GM12872 (cell line): ENCODE data around the gene PTPN2.

Source experiments
- TF ChIP-seq, protein P1 (sequence below): IDR thresholded peaks from 3 replicates; pipeline ENCODE4 v1.5.1; 2011; ENCODE audit warnings: low read depth, mild to moderate bottlenecking, low read length, moderate library complexity; ENCODE audit not compliant: insufficient read depth

PTPN2 gene

GRCh38 chr18:12924616-12925015 is 40.6 kb upstream of the PTPN2 start:
- TF ChIP-seq, protein P1, sequence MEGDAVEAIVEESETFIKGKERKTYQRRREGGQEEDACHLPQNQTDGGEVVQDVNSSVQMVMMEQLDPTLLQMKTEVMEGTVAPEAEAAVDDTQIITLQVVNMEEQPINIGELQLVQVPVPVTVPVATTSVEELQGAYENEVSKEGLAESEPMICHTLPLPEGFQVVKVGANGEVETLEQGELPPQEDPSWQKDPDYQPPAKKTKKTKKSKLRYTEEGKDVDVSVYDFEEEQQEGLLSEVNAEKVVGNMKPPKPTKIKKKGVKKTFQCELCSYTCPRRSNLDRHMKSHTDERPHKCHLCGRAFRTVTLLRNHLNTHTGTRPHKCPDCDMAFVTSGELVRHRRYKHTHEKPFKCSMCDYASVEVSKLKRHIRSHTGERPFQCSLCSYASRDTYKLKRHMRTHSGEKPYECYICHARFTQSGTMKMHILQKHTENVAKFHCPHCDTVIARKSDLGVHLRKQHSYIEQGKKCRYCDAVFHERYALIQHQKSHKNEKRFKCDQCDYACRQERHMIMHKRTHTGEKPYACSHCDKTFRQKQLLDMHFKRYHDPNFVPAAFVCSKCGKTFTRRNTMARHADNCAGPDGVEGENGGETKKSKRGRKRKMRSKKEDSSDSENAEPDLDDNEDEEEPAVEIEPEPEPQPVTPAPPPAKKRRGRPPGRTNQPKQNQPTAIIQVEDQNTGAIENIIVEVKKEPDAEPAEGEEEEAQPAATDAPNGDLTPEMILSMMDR: no peak

DNA sequence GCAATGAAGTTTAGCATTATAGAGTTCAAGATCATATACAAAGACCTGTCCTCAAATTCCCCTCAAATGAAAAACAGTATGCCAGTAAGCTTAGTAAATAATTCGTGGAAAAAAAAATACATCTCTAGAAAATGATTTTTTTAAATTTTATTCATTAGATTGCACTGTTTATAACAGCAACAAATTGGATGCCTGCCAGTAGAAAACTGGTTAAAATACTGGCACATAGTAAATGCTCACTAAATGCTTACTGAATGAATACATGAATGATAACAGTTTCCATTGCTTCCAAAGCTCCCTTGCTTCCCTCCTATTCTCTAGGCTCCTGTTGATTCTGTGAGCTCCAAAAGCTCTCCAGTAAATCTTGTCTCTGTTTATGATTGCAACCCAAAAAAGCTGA is 38.2 kb upstream of the PTPN2 start:
- TF ChIP-seq, protein P1: no peak

- TF ChIP-seq, protein P1: no peak
Measured at GRCh38 chr18:12921178-12921577, 37.1 kb upstream of the PTPN2 start.

- TF ChIP-seq, protein P1: no peak
Measured at GRCh38 chr18:12911929-12912703, 28.1 kb upstream of the PTPN2 start.

GRCh38 chr18:12911025-12911928 is 27.2 kb upstream of the PTPN2 start:
- TF ChIP-seq, protein P1: no peak

DNA sequence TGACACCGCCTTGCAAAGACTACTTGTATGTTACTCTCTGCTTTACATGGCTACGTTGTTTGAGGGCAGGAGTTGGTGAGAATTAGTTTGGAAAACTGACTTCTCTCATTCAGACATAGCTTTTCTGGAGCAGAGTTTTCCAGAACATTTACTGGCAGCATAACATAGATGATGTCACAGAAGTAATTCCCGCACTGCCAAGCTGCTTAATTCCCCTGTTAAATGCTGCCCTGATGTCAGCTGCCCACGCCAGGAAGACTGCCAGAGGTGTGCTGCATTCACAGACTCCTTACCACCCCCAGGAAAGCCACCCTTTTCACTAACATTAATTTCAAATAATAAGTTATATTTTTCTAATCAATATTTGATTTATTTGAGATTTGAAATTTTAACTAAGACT is 24.7 kb upstream of the PTPN2 start:
- TF ChIP-seq, protein P1: no peak

GRCh38 chr18:12907258-12907925 is 23.4 kb upstream of the PTPN2 start:
- TF ChIP-seq, protein P1: no peak
